KBM-7 (cell line): ENCODE measurements around the gene STOML2.

Experiments used
- DNase-seq: peaks from one replicate; pipeline ENCODE4 v3.0.0-alpha.2; 2015
- in situ Hi-C: fragments of 300-500 bp; cut with MboI; formaldehyde crosslinking; loops from 2 replicates; pipeline ENCODE4 v1.14.3; 2020; ENCODE audit warnings: low sequenced_read_pairs, low pct_unique_long_range_greater_than_20kb, mixed read lengths

The STOML2 gene

GRCh38 chr9:35076848-35077247, 26.1 kb downstream of the STOML2 start:
- in situ Hi-C loops = no loop called here
- no peak for DNase-seq

- in situ Hi-C loops = no loop called here
- no peak for DNase-seq
These were observed 27.6 kb downstream of the STOML2 start for GRCh38 chr9:35075358-35075757.

- no peak for DNase-seq
- in situ Hi-C loops = no loop called here
These were observed 28.1 kb downstream of the STOML2 start for GRCh38 chr9:35074791-35075190.

GRCh38 chr9:35074141-35074540, 28.8 kb downstream of the STOML2 start:
- DNase-seq = no peak
- in situ Hi-C loops = no loop called here

- DNase-seq = no peak
- in situ Hi-C loops = no loop called here
These were observed 29.7 kb downstream of the STOML2 start for GRCh38 chr9:35073279-35073612.

GRCh38 chr9:35072461-35073278, 30.3 kb downstream of the STOML2 start, which contains the start of gene VCP:
Gene VCP, minus strand, starts transcription at chr9:35072625. Its CDS starts 272 bp downstream, at chr9:35072353.
- in situ Hi-C loops = no loop called here
- peak; percentile 99 for DNase-seq

- peak; percentile 89 for DNase-seq
- in situ Hi-C loops = no loop called here
These were observed 31.0 kb downstream of the STOML2 start for GRCh38 chr9:35071814-35072460.

GRCh38 chr9:35070823-35071813, 31.8 kb downstream of the STOML2 start:
- no peak for DNase-seq

GRCh38 chr9:35069020-35069419, 33.9 kb downstream of the STOML2 start:
- DNase-seq = no peak
- in situ Hi-C loops = no loop called here

More at GRCh38 chr9:35070823-35071813, 31.8 kb downstream of the STOML2 start:
- in situ Hi-C loops = no loop called here

- no peak for DNase-seq
- in situ Hi-C loops = no loop called here
These were observed 35.9 kb downstream of the STOML2 start for GRCh38 chr9:35067056-35067455.

- DNase-seq = no peak
- in situ Hi-C loops = no loop called here
These were observed 42.3 kb downstream of the STOML2 start for GRCh38 chr9:35060548-35061207.

- DNase-seq = no peak
These were observed 43.5 kb downstream of the STOML2 start for GRCh38 chr9:35059438-35059837.

GRCh38 chr9:35057271-35057620, 45.7 kb downstream of the STOML2 start:
- in situ Hi-C loops = no loop called here
- no peak for DNase-seq

More at GRCh38 chr9:35059438-35059837, 43.5 kb downstream of the STOML2 start:
- in situ Hi-C loops = no loop called here

- in situ Hi-C loops = no loop called here
- DNase-seq = no peak
These were observed 46.2 kb downstream of the STOML2 start for GRCh38 chr9:35056571-35057270.

GRCh38 chr9:35054871-35055644, 47.9 kb downstream of the STOML2 start:
- DNase-seq = no peak
- in situ Hi-C loops = no loop called here

GRCh38 chr9:35054185-35054835, 48.6 kb downstream of the STOML2 start:
- no peak for DNase-seq
- in situ Hi-C loops = no loop called here
